Lower leg skin (tissue), 4 donors: Measurements from ENCODE around the gene ST6GALNAC5. TPM values are rescaled to one million over a fixed set of nuclear protein-coding genes. Genes with fewer than 3 reads are reported as not detected.

Experiments
- DNase-seq, 2 donors: peaks; one replicate each; pipeline ENCODE4 v3.0.0-alpha.2; 2019; ENCODE audit warnings: low spot score in 2 of 2
- H3K4me3 ChIP-seq: fragments of 200-600 bp; sonication (generic); 2 replicates; pipeline ENCODE4 v1.5.1; 2017; ENCODE audit warnings: mild to moderate bottlenecking, low read depth; ENCODE audit not compliant: poor library complexity, severe bottlenecking
- POLR2A ChIP-seq, 2 donors: fragments of 450-650 bp; IDR thresholded peaks; one replicate each; pipeline ENCODE4 v1.6.1; 2016 to 2017; ENCODE audit warnings: antibody characterized with exemption in 2 of 2, mild to moderate bottlenecking in 1 of 2, moderate library complexity in 1 of 2
- WGBS, 2 donors: methylation state at CpG; one replicate each; pipeline ENCODE4 v1.1.5; 2018; 5-methylcytosine and 5-hydroxymethylcytosine counted together
- intact Hi-C: fragments of 100-400 bp; cut with DNase I; formaldehyde crosslinking; loops from one replicate; pipeline ENCODE4 v1.15.0; 2023; ENCODE audit warnings: low total_unique reads
- total RNA-seq, 4 donors: library from RNA; depleted of rRNA; stranded (reverse); fragments of >200 nt; gene quantifications; one replicate each; pipeline ENCODE4 v1.1.0, GENCODE V29; 2016
- TF ChIP-seq, protein P1 (sequence below), 3 donors: fragments of 450-650 bp; IDR thresholded peaks; one replicate each; pipeline ENCODE4 v1.5.1; 2016; ENCODE audit warnings: antibody characterized with exemption in 3 of 3, mild to moderate bottlenecking in 3 of 3, moderate library complexity in 2 of 3

Gene ST6GALNAC5
- total RNA-seq, 4 donors from 2014 or later, result 1.2 to 4.7 (median 3.5) TPM

- 34 to 48% methylated on average over 2 of the region's 2 CpGs for WGBS, 2 donors
- DNase-seq, result no peak
- TF ChIP-seq POLR2A (IDR thresholded peaks at IDR 0.05), result no peak
- TF ChIP-seq, protein P1, sequence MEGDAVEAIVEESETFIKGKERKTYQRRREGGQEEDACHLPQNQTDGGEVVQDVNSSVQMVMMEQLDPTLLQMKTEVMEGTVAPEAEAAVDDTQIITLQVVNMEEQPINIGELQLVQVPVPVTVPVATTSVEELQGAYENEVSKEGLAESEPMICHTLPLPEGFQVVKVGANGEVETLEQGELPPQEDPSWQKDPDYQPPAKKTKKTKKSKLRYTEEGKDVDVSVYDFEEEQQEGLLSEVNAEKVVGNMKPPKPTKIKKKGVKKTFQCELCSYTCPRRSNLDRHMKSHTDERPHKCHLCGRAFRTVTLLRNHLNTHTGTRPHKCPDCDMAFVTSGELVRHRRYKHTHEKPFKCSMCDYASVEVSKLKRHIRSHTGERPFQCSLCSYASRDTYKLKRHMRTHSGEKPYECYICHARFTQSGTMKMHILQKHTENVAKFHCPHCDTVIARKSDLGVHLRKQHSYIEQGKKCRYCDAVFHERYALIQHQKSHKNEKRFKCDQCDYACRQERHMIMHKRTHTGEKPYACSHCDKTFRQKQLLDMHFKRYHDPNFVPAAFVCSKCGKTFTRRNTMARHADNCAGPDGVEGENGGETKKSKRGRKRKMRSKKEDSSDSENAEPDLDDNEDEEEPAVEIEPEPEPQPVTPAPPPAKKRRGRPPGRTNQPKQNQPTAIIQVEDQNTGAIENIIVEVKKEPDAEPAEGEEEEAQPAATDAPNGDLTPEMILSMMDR (IDR thresholded peaks at IDR 0.05), result no peak
- intact Hi-C loops, result no loop called here
- H3K4me3 ChIP-seq, result no peak overlapping the region
Observed at GRCh38 chr1:77076759-77077158, 209.5 kb downstream of the ST6GALNAC5 start.

DNA sequence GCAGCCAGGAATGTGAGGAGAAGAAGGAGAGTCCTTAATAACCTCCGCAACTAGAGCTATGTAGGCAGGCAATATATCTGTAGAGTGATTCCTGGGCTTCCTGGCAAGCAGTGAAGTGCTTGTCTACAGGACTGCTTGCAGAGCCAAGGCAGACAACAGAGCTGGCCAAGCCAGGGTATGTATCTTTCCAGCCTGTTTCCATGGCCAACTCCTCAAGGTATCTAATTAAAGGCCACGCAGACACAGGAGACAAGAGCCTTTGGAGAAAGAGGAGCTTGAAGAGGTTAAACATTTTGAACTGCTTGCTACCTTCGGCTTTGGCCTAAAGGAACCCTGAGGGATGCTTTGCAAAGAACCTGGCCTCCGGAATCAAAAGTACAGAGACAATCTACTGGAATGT is 214.6 kb downstream of the ST6GALNAC5 start:
- intact Hi-C loops, result no loop called here
- no peak for TF ChIP-seq POLR2A (IDR thresholded peaks at IDR 0.05)
- TF ChIP-seq, protein P1 (IDR thresholded peaks at IDR 0.05), result no peak
- WGBS, 2 donors, result 62 to 63% methylated on average over 4 of the region's 4 CpGs

GRCh38 chr1:77084457-77084856 is 217.2 kb downstream of the ST6GALNAC5 start:
- TF ChIP-seq POLR2A (IDR thresholded peaks at IDR 0.05), result no peak
- TF ChIP-seq, protein P1 (IDR thresholded peaks at IDR 0.05), result no peak
- DNase-seq, result no peak
- intact Hi-C loops, result no loop called here
- WGBS, 2 donors, result 77 to 84% methylated on average over 2 of the region's 2 CpGs
- H3K4me3 ChIP-seq, result no peak overlapping the region

More for the DNA sequence above, 214.6 kb downstream of the ST6GALNAC5 start:
- DNase-seq, result no peak
- no peak overlapping the region for H3K4me3 ChIP-seq

GRCh38 chr1:77085109-77085508 is 217.8 kb downstream of the ST6GALNAC5 start:
- no peak for TF ChIP-seq POLR2A (IDR thresholded peaks at IDR 0.05)
- TF ChIP-seq, protein P1 (IDR thresholded peaks at IDR 0.05), result no peak
- H3K4me3 ChIP-seq, result no peak overlapping the region
- no peak for DNase-seq
- intact Hi-C loops, result no loop called here
- 95 to 100% methylated on average over 1 of the region's 1 CpG for WGBS, 2 donors

GRCh38 chr1:77089756-77090155 is 222.5 kb downstream of the ST6GALNAC5 start:
- TF ChIP-seq POLR2A (IDR thresholded peaks at IDR 0.05), result no peak
- TF ChIP-seq, protein P1 (IDR thresholded peaks at IDR 0.05), result no peak
- no peak overlapping the region for H3K4me3 ChIP-seq
- intact Hi-C loops, result no loop called here
- no peak for DNase-seq
- 68 to 87% methylated on average over 2 of the region's 2 CpGs for WGBS, 2 donors

GRCh38 chr1:77095236-77095635 is 228.0 kb downstream of the ST6GALNAC5 start:
- H3K4me3 ChIP-seq, result no peak overlapping the region
- intact Hi-C loops, result no loop called here
- no peak for DNase-seq
- 79 to 92% methylated on average over 1 of the region's 1 CpG for WGBS, 2 donors
- TF ChIP-seq, protein P1 (IDR thresholded peaks at IDR 0.05), result no peak
- TF ChIP-seq POLR2A (IDR thresholded peaks at IDR 0.05), result no peak
